Measurements from ENCODE around the gene PARD3.
A peak's percentile ranks its signal among the peaks of the same experiment; 100 is the strongest.

PARD3 gene

DNA sequence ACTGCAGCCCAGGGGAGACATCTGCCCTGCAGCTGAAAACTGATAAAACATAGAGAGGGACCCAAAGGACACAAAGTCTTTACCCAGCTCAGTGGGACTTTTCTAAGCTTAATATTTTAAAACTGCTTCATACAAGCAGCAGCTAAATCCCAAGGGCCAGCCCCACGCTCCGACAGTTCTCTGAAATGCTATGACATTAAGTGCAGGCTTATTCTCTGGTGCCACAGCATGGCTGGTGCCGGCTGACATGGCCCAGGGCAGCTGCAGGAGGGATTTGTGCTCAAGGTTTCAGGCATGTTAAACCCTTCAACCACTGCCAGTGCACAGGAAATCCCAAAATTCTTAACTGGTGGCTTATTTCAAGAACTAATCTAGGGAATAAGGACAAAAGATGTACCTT is 170.9 kb downstream of the PARD3 start:
- DNase-seq = no peak

- DNase-seq = no peak
Measured at GRCh38 chr10:34643620-34644019, 171.5 kb downstream of the PARD3 start.

DNA sequence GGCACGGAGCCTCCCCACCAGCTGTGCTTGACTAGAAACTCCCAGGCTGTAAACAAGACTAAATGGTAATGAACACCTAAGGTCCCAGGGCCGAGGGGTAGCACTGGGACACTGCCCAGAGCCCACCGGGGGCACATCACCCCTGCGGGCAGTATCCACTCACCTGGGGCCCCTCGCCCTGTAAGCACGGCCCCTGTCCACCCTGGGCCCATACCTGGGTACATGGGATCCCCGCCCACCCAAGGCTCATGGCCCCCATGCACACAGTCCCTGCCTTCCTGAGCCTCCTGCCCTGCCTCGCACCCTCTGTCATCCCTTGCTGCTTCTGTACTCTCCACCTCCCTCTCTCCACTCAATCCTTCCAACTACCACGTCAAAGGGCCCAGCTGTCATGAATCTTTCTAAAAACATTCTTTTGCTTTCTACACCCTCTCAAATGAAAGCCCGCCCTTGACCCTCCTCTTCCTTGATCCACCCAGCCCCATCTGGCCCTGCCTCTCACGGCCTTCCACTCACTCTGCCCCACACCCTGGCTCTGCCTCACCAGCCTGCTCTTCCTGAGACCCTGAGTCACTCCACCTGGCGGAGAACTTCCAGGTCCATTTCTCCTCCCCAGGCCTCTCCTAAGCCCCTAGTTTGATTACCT is 173.1 kb downstream of the PARD3 start:
- DNase-seq = no peak

DNA sequence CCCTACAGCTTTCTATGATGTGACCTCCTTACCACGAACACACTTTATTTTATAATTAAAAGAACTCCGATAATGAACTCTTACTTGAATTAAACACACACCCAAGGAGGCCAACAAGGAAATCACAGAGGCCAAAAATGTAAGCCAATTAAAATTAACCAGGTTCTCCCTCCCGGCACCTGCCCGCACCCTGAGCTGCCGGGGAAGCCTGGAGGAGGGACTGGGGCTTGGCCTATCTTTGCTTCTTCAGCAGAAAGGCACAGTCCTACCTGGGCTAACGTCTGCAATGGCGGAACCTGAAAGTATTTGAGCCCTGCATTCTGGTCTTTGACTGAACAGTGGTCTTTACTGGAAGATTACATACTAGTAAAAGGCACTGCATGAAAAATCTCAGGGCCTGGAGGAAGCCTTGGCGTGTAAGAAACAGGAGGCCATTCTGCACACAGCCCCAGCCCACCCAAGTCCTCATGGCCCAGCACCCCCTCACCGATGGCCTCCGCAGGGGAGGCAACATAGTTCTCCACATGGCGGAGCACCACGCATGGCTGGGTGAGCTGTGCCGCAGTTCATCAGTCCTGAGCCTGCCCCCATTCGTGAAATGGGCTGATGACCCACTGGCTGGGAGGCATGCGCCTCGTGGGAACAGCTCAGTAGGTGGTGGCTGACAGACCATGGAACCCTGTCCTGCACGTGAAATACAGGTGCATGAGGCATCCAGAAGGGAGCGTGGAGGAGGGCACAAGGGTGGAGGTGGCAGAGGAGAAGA is 173.8 kb downstream of the PARD3 start:
- DNase-seq = no peak

DNA sequence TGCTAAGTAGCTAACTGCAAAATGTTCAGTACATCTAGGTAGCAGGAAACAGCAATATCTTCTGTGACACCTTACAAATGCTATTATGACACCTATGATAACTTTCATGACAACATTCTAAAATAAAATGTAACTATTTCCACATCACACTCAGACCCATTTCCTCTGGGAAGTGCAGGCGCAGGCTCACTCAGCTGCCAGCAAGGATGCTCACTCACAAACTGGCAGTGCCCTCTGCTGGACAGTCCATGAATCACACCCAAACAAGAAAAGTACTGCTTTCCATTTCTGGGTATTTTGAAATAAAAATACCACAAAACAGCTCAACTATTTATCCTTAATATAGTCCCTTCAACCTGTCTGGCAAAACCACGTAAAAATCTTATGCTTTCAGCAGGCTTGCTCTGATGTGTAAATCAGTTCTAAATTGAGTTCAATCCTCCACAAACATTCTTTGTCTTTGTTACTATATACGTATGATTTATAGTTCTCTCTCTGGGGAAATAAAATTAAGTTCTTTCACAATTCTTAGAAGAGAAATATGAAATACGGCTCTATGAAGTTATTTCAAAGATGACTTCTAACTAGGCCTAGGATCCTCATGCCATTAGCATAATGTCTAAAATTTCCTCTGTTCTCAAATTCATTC is 176.6 kb downstream of the PARD3 start:
- DNase-seq = peak; percentile 34

- DNase-seq = peak; percentile 24
Measured at GRCh38 chr10:34637418-34637911, 177.6 kb downstream of the PARD3 start.

DNA sequence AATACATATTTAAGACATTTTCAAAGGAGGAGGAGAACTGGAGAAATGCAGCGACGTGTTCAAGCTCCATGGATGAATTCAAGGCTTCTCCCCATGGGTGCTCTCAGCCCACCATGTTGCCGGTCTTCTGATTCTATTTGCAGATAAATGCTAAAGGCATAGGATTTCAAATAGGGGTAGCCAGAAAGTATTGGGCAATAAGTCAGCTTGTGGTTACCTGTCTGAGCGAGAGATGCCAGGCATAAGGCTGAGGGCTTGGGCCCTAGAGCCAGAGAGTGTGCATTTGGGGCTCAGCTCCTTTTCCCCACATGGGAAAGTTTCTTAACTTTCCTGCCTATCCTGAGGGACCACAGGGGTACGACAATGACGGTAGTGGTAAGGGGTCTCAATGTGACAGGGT is 180.0 kb downstream of the PARD3 start:
- no peak for DNase-seq

DNA sequence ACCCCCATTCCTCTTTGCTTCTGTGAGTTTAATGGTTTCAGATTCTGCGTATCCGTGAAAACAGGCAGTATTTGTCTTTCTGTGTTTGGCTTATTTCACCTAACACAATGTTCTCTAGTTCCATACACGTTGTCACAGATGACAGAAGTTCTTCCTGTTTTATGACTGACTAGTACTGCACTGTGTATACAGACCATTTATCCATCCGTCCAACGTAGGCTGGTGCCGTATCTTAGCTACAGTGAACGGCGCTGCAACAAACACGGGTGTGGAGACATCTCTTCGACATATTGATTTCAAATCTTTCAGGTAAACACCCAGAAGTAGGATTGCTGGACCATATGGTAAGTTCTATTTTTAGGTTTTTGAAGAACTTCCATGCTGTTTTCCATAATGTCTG is 181.7 kb downstream of the PARD3 start:
- DNase-seq = no peak

- DNase-seq = no peak
Measured at GRCh38 chr10:34629084-34629483, 186.0 kb downstream of the PARD3 start.

- DNase-seq = no peak
Measured at GRCh38 chr10:34628174-34628796, 186.8 kb downstream of the PARD3 start.

DNA sequence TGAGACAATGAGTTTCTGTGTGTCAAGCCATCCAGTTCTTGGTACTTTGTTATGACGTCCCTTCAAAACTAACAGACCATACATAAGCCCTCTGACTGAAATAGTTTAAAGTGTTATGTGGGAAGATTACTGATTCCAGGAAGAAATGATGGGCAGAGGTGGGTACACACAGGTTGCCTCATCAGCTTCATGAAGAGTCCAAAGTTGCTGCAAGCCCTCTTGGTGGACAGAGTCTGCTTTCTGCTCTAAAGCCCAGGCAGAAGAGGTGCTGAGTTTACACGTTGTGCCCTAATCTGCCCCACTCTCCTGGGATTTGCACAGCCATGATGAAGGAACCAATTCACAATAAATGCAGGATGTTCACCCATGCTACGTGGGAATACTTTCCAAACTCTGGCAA is 187.4 kb downstream of the PARD3 start:
- DNase-seq = no peak

DNA sequence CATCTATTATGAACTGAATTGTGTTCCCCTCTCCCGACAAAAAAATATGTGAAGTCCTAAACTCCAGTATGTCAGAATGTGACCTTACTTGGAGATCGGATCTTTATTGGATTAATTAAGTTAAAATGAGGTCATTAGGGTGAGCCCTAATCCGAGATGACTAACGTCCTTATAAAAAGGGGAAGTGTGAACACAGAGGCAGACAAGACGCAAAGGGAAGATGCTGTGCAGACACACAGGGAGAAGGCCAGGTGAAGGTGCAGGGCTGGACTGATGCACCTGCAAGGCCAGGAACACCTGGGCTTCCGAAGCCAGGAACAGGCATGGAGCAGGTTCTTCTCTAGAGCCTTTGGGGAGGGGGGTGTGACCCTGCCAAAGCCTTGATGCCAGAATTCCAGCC is 187.8 kb downstream of the PARD3 start:
- no peak for DNase-seq

DNA sequence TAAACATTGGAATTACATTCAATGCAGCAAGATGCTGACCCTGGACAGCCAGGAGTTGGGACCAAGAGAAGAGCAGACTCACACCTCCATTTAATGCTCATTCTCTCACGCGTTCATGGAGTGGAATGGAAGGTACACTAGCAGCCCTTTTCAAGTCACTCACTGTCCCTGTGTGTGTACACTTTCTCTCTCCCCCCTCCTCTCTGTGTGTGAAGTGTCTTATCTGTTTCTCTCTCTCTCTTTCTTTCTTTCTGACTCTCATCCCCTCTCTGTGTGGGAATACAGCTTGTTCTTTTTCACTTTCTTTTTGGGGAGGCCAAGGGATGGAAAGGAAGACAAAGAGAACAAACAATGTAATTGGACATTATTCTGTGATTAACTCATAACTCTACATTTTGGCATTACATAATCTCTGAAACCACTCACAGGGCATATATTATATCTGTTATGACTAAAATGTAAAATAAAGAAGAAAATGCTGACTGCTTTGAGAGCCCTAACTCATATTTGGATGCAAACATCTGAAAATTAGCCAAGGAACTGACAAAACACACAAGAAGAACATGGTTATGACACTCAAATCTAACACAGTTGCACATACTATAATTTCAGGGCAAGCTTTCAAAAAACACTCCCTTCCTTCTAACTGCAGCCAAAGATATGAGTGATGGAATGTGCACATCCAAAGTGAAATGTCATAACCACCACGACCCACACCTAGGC is 188.8 kb downstream of the PARD3 start:
- DNase-seq = no peak

- no peak for DNase-seq
Measured at GRCh38 chr10:34624323-34625153, 190.6 kb downstream of the PARD3 start.

- no peak for DNase-seq
Measured at GRCh38 chr10:34622945-34623344, 192.2 kb downstream of the PARD3 start.

DNA sequence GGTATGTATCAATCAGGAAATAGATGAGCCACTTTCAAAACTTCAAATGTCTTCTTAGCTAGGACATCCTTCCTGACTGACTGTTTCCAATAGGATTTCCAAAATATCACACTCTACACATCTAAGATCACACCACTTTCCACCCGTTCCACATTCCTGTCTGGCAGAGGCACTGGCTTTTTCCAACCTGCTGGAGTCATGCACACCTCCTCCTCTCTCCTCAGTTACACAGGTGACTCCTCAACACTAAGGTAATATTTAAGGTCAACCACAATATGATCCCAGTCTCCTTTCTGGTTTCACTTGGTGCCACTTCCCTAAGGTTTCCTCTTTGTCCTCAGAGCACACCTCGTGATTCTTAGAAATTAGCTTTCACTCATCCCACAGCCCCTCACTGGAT is 196.5 kb downstream of the PARD3 start:
- no peak for DNase-seq

GRCh38 chr10:34615770-34616169 is 199.3 kb downstream of the PARD3 start:
- no peak for DNase-seq

DNA sequence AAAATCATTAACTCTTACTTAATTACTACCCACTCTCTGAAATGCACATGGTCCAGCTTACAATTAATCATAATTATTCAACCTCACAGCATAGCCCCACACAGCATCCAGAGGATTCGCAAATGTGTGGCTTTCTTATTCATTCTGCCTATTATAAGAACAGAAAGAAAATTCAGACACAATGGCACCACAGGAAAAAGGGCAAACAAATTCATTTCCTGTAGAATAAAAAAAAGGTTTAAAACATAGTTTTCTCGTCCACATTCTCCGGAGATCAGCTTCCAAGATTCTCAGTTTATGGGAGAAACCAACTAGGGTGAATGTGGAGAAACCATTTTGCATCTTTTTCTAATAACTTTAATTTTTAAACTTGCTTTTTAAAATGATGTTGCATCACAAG is 201.6 kb downstream of the PARD3 start:
- DNase-seq = no peak

DNA sequence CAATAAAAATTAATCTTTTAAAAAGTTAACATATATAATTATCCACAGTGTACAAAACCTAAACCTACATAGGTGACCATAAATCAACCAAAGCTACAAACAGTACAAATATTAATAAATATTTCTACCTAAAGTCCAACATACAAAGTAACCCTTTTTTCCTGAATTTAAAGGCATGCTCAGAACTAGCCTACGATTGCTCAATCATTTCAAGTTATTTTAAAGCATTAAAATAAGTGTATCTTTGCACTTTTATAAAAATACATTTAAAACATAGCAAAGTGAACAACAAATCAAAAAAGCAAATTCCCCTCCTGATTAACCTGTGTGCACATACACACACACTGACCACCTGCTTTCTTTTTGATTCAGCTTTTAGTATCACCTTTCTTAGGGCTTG is 202.2 kb downstream of the PARD3 start:
- no peak for DNase-seq

DNA sequence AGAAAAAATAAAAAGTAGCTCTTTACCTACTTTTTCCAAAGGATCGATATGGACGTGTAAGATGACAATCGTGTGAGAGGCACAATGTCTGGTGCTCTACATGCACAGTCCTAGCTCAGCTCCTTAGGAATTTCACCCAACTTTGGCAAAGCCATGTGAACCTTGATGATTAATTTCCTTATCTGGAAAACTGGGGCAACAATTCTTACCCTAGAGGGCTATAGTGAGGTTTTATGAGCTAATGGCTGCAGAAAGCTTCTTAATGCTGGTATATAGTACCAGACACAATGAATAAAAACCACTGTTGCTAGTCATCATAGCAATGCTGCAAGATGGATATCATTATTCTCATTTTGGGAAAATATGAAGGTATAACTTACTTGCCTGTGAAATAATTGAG is 202.7 kb downstream of the PARD3 start:
- DNase-seq = no peak

GRCh38 chr10:34609287-34609940 is 205.7 kb downstream of the PARD3 start:
- DNase-seq = no peak
